Astrocyte (in vitro differentiated cells and primary cell): ENCODE measurements around the gene RNU5B-1. TPM values are rescaled to one million over a fixed set of nuclear protein-coding genes. Genes with fewer than 3 reads are reported as not detected.

Source experiments
- DNase-seq: peaks from one replicate; pipeline ENCODE4 v3.0.0-alpha.2; 2010; ENCODE audit warnings: low read depth
- FAIRE-seq: peaks from 2 replicates; lab custom pipeline; 2011; peaks lifted over from hg19 to GRCh38; lab: Jason Lieb, UNC
- H2AFZ ChIP-seq: 2 replicates; pipeline ENCODE4 v1.6.0; 2012; ENCODE audit warnings: low read depth, low read length, inconsistent platforms
- H3K27ac ChIP-seq: 2 replicates; pipeline ENCODE4 v1.5.1; 2011; ENCODE audit warnings: low read depth, low read length, inconsistent platforms
- H3K27me3 ChIP-seq: 2 replicates; pipeline ENCODE4 v1.6.0; 2011; ENCODE audit warnings: low read length, inconsistent platforms; ENCODE audit not compliant: insufficient read depth
- H3K36me3 ChIP-seq: 2 replicates; pipeline ENCODE4 v1.5.1; 2011; ENCODE audit warnings: low read length, inconsistent platforms; ENCODE audit not compliant: insufficient read depth
- H3K4me1 ChIP-seq: 2 replicates; pipeline ENCODE4 v1.5.1; 2011; ENCODE audit warnings: low read length, inconsistent platforms; ENCODE audit not compliant: insufficient read depth
- H3K4me2 ChIP-seq: 2 replicates; pipeline ENCODE4 v1.6.0; 2012; ENCODE audit warnings: low read length, inconsistent platforms
- H3K4me3 ChIP-seq: 2 replicates; pipeline ENCODE4 v1.5.1; 2011; ENCODE audit warnings: low read depth, mild to moderate bottlenecking, low read length, inconsistent platforms; ENCODE audit not compliant: insufficient read depth
- H3K79me2 ChIP-seq: 2 replicates; pipeline ENCODE4 v1.6.0; 2012; ENCODE audit warnings: mild to moderate bottlenecking, low read length, inconsistent platforms; ENCODE audit not compliant: insufficient read depth
- H3K9ac ChIP-seq: 2 replicates; pipeline ENCODE4 v1.6.0; 2012; ENCODE audit warnings: mild to moderate bottlenecking, low read length, inconsistent platforms
- H3K9me3 ChIP-seq: 2 replicates; pipeline ENCODE4 v1.5.1; 2012; ENCODE audit warnings: low read depth, mild to moderate bottlenecking, low read length, inconsistent platforms; ENCODE audit not compliant: insufficient read depth
- H4K20me1 ChIP-seq: 2 replicates; pipeline ENCODE4 v1.6.0; 2012; ENCODE audit warnings: low read length, inconsistent platforms; ENCODE audit not compliant: insufficient read depth
- H3K27ac Mint-ChIP-seq: one replicate; pipeline ENCODE4 v1.8.0; 2021; ENCODE audit warnings: mild to moderate bottlenecking, mixed read lengths; ENCODE audit not compliant: unreplicated experiment
- H3K27me3 Mint-ChIP-seq: one replicate; pipeline ENCODE4 v1.8.0; 2021; ENCODE audit warnings: low read depth, mixed read lengths; ENCODE audit not compliant: unreplicated experiment
- H3K36me3 Mint-ChIP-seq: one replicate; pipeline ENCODE4 v1.8.0; 2021; ENCODE audit warnings: low read depth, mixed read lengths; ENCODE audit not compliant: unreplicated experiment
- H3K4me1 Mint-ChIP-seq: one replicate; pipeline ENCODE4 v1.8.0; 2021; ENCODE audit warnings: low read depth, mixed read lengths; ENCODE audit not compliant: unreplicated experiment
- H3K4me3 Mint-ChIP-seq: one replicate; pipeline ENCODE4 v1.8.0; 2021; ENCODE audit warnings: mild to moderate bottlenecking, moderate library complexity, mixed read lengths; ENCODE audit not compliant: unreplicated experiment
- H3K9me3 Mint-ChIP-seq: one replicate; pipeline ENCODE4 v1.8.0; 2021; ENCODE audit warnings: mild to moderate bottlenecking, mixed read lengths; ENCODE audit not compliant: unreplicated experiment
- CTCF ChIP-seq: IDR thresholded peaks from 2 replicates; pipeline ENCODE4 v1.5.1; 2011; ENCODE audit warnings: low read depth, mild to moderate bottlenecking, inconsistent platforms, low read length, moderate library complexity; ENCODE audit not compliant: insufficient read depth
- EZH2 ChIP-seq: IDR thresholded peaks from 2 replicates; pipeline ENCODE4 v1.6.1; 2012; ENCODE audit warnings: mild to moderate bottlenecking, low read length, inconsistent platforms; ENCODE audit not compliant: insufficient read depth
- total RNA-seq: library from RNA; stranded (reverse); gene quantifications from 2 replicates; pipeline ENCODE4 v1.2.1, GENCODE V29; 2021

The RNU5B-1 gene
- total RNA-seq, 1 donor from 2014 or later = 11.7 TPM

GRCh38 chr15:65277015-65277414, 27.5 kb upstream of the RNU5B-1 start:
- Mint-ChIP-seq H3K4me1 (peaks cover 11% of the 10 kb centered on the region), H3K4me3 (no peak overlapping the region), H3K27me3 (peaks cover 7% of the 10 kb centered on the region), H3K9me3 (no peaks in the 10 kb centered on the region), H3K36me3 (peaks cover 7% of the 10 kb centered on the region), H3K27ac (no peak overlapping the region)
- Histone ChIP-seq H4K20me1 (no peaks in the 10 kb centered on the region), H3K79me2 (no peaks in the 10 kb centered on the region), H3K4me1 (peaks cover 6% of the 10 kb centered on the region), H3K27me3 (no peaks in the 10 kb centered on the region), H2AFZ (no peak overlapping the region), H3K4me2 (no peak overlapping the region), H3K36me3 (no peaks in the 10 kb centered on the region), H3K4me3 (no peak overlapping the region), H3K9me3 (no peaks in the 10 kb centered on the region), H3K27ac (no peak overlapping the region), H3K9ac (no peak overlapping the region)
- DNase-seq (no peak), FAIRE-seq (no peak)
- TF ChIP-seq CTCF (no peak), EZH2 (no peak)

GRCh38 chr15:65278480-65278879, 26.0 kb upstream of the RNU5B-1 start:
- Histone ChIP-seq H3K79me2 (no peaks in the 10 kb centered on the region), H4K20me1 (no peaks in the 10 kb centered on the region), H2AFZ (no peak overlapping the region), H3K4me3 (no peak overlapping the region), H3K4me2 (no peak overlapping the region), H3K36me3 (no peaks in the 10 kb centered on the region), H3K27ac (no peak overlapping the region), H3K9me3 (no peaks in the 10 kb centered on the region), H3K27me3 (no peaks in the 10 kb centered on the region), H3K4me1 (peaks cover 6% of the 10 kb centered on the region), H3K9ac (no peak overlapping the region)
- DNase-seq (no peak), FAIRE-seq (no peak)
- peaks cover 11% of the 10 kb centered on the region for H3K4me1 Mint-ChIP-seq
- peaks cover 7% of the 10 kb centered on the region for H3K36me3 Mint-ChIP-seq
- no peaks in the 10 kb centered on the region for H3K9me3 Mint-ChIP-seq
- TF ChIP-seq CTCF (no peak), EZH2 (no peak)
- H3K27me3 Mint-ChIP-seq = peaks cover 11% of the 10 kb centered on the region
- H3K27ac Mint-ChIP-seq = no peak overlapping the region
- H3K4me3 Mint-ChIP-seq = no peak overlapping the region

- peaks cover under 1% of the 10 kb centered on the region for H3K27me3 ChIP-seq
- H3K27ac ChIP-seq = no peak overlapping the region
- Mint-ChIP-seq H3K4me3 (peak overlapping the region; percentile 78), H3K36me3 (peaks cover 2% of the 10 kb centered on the region), H3K9me3 (no peaks in the 10 kb centered on the region), H3K4me1 (peaks cover under 1% of the 10 kb centered on the region), H3K27me3 (peaks cover 9% of the 10 kb centered on the region), H3K27ac (no peak overlapping the region)
- FAIRE-seq = no peak
- peak overlapping the region; percentile 90 for H3K4me2 ChIP-seq
- TF ChIP-seq EZH2 (no peak), CTCF (no peak)
- H3K4me1 ChIP-seq = peaks cover 6% of the 10 kb centered on the region
- DNase-seq = peak; percentile 18
- peak overlapping the region; percentile 76 for H3K4me3 ChIP-seq
- H3K36me3 ChIP-seq = no peaks in the 10 kb centered on the region
- peak overlapping the region; percentile 96 for H2AFZ ChIP-seq
- H3K9ac ChIP-seq = peak overlapping the region; percentile 74
- H3K79me2 ChIP-seq = no peaks in the 10 kb centered on the region
- no peaks in the 10 kb centered on the region for H3K9me3 ChIP-seq
- H4K20me1 ChIP-seq = no peaks in the 10 kb centered on the region
These were observed 19.0 kb upstream of the RNU5B-1 start for GRCh38 chr15:65285291-65286068.
